Measurements from ENCODE around the gene TPBGL. TPM values are rescaled to one million over a fixed set of nuclear protein-coding genes. Genes with fewer than 3 reads are reported as not detected.

TPBGL gene
- total RNA-seq, 1 donor from 2014 or later: 1.6 TPM

DNA sequence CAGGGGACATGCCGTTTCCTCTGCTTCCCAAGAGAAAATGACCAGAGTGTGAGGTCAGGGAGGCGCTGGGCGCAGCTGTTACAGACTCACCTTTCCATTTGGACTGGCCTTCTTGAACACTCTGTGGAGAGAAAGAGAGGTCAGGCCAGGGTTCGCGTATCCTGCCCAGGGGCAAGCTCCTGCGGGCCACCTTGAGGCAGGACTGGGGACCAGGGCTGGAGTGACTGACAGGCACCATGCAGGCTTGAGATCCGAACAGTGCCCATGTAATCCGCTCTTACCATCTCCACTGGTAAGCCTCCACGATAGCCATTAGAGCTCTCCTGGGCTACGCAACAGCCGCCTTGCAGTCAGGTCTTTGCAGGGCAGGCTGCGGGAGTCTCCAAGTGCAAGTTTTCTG is 49.3 kb downstream of the TPBGL start:
- no peak for DNase-seq (ENCODE audit: low spot score)

DNA sequence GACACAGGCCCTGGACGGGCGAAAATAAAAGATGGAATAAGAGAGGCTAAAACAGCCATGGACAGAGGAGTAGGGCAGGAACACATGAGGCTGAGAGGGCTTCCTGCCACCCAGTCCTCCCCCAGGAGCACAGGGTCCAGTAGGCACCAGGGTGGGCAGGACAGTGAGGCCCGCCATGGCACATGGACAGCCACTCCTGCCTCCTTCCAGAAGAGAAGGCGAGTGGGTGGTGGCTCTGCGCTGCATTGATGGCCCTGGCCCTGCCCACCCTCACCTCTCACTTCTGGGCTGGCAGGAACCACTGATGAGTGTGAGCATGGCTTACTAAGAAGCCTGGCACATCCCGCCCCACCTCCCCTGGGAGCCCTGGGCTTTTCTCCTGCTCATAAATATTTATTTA is 51.2 kb downstream of the TPBGL start:
- no peak for DNase-seq (ENCODE audit: low spot score)

DNA sequence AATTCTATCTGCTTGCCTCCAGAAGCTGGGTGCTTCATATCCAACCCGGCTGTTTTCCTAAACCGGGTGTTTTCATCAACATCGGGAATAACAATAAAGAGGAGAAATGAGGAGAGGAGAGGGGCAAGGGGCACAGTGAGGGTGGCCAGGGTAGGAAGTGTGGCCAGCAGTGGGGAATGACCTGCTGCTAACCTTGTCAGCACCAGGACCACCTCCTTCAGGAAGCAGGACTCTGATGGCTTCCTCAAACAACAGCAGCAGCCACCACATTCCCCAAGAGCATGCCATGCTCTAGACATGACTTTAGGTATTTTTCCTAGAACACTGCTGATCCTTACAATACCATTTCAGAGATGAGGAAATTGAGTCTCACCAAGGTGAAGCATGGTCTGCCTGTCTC is 52.4 kb downstream of the TPBGL start:
- DNase-seq (ENCODE audit: low spot score): no peak

Other genes with a start within 250 kb of the TPBGL start
- gene OR2AT4, start 143.9 kb upstream of the TPBGL start, total RNA-seq: not detected
- gene SLCO2B1, start 89.7 kb upstream of the TPBGL start, total RNA-seq: 185 TPM
- 112 TPM for gene ARRB1, start 110.9 kb downstream of the TPBGL start, total RNA-seq
- gene RPS3, start 158.7 kb downstream of the TPBGL start, total RNA-seq: 1,433 TPM
- 0.61 TPM for gene KLHL35, start 192.4 kb downstream of the TPBGL start, total RNA-seq

Measured in mesenteric fat pad (tissue), 1 donor.